Fibroblast of lung (primary cell): ENCODE data around the gene NUPR1. TPM values are rescaled to one million over a fixed set of nuclear protein-coding genes. Genes with fewer than 3 reads are reported as not detected.

Experiments
- DNase-seq, 2 donors: peaks; one replicate each; pipeline versions ENCODE4 v3.0.0 to v3.0.0-alpha.2; 2010; ENCODE audit warnings: low read depth in 2 of 2
- H2AFZ ChIP-seq: 2 replicates; pipeline ENCODE4 v1.5.1; 2012; ENCODE audit warnings: low read length, control low read depth, inconsistent platforms
- H3K27ac ChIP-seq: 2 replicates; pipeline ENCODE4 v1.5.1; 2011; ENCODE audit warnings: low read length, control low read depth; ENCODE audit not compliant: insufficient read depth
- H3K27me3 ChIP-seq: 2 replicates; pipeline ENCODE4 v1.5.1; 2011; ENCODE audit warnings: mild to moderate bottlenecking, low read length; ENCODE audit not compliant: control insufficient read depth, insufficient read depth
- H3K36me3 ChIP-seq: 2 replicates; pipeline ENCODE4 v1.5.1; 2011; ENCODE audit warnings: low read length; ENCODE audit not compliant: control insufficient read depth, insufficient read depth
- H3K4me1 ChIP-seq: 2 replicates; pipeline ENCODE4 v1.5.1; 2011; ENCODE audit warnings: low read length; ENCODE audit not compliant: control insufficient read depth, insufficient read depth; ENCODE audit errors: extremely low read depth
- H3K4me2 ChIP-seq: 2 replicates; pipeline ENCODE4 v1.5.1; 2011; ENCODE audit warnings: low read length, control low read depth; ENCODE audit not compliant: insufficient read depth; ENCODE audit errors: extremely low read depth
- H3K4me3 ChIP-seq, 4 experiments: fragments of 200-600 bp in 1 of 4; sonication (generic) in 1 of 4; replicated peaks in 1 of 4; 2 replicates each; pipeline ENCODE4 v1.5.1; 2011 to 2016; ENCODE audit warnings: low read length in 4 of 4, low read depth in 3 of 4, mild to moderate bottlenecking in 3 of 4, control low read depth in 2 of 4, inconsistent platforms in 1 of 4, mixed read lengths in 1 of 4; ENCODE audit not compliant: insufficient read depth in 1 of 4; ENCODE audit errors: control extremely low read depth in 1 of 4
- H3K79me2 ChIP-seq: 2 replicates; pipeline ENCODE4 v1.5.1; 2012; ENCODE audit warnings: mild to moderate bottlenecking, low read length, inconsistent platforms; ENCODE audit not compliant: control insufficient read depth, insufficient read depth
- H3K9ac ChIP-seq: 2 replicates; pipeline ENCODE4 v1.5.1; 2011; ENCODE audit warnings: mild to moderate bottlenecking, low read length, control low read depth; ENCODE audit not compliant: insufficient read depth
- H3K9me3 ChIP-seq: 2 replicates; pipeline ENCODE4 v1.5.1; 2012; ENCODE audit warnings: low read depth, low read length; ENCODE audit not compliant: control insufficient read depth, insufficient read depth
- H4K20me1 ChIP-seq: 2 replicates; pipeline ENCODE4 v1.5.1; 2011; ENCODE audit warnings: low read length; ENCODE audit not compliant: control insufficient read depth, insufficient read depth; ENCODE audit errors: extremely low read depth
- CTCF ChIP-seq, 2 donors: IDR thresholded peaks in 1 of 2; conservative IDR thresholded peaks in 1 of 2; 1 replicate in 1 of 2; 2 replicates in 1 of 2; pipeline ENCODE4 v1.5.1; 2011 to 2012; ENCODE audit warnings: low read length in 2 of 2, control low read depth in 1 of 2, inconsistent platforms in 1 of 2, low read depth in 1 of 2, mild to moderate bottlenecking in 1 of 2
- EZH2 ChIP-seq: IDR thresholded peaks from 2 replicates; pipeline ENCODE4 v1.5.1; 2012; ENCODE audit warnings: low read length, control low read depth, mild to moderate bottlenecking; ENCODE audit errors: missing control alignments
- polyA minus RNA-seq: library from RNA; depleted of rRNA, polyadenylated mRNA; stranded (reverse); fragments of >200 nt; gene quantifications from 2 replicates; pipeline ENCODE4 v1.2.3, GENCODE V29; 2011; ENCODE audit warnings: low replicate concordance
- polyA plus RNA-seq, 2 donors: library from polyadenylated mRNA; depleted of rRNA in 1 of 2; stranded (reverse) in 1 of 2; unstranded in 1 of 2; fragments of >200 nt; gene quantifications; 2 replicates each; pipeline ENCODE4 v1.2.1, GENCODE V29; 2011 to 2012; ENCODE audit warnings: missing spikeins in 1 of 2
- total RNA-seq: library from RNA; depleted of rRNA; stranded (reverse); fragments of >200 nt; gene quantifications from 2 replicates; pipeline ENCODE4 v1.2.1, GENCODE V29; 2014

The NUPR1 gene, protein sequence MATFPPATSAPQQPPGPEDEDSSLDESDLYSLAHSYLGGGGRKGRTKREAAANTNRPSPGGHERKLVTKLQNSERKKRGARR
- total RNA-seq (59.3 and 87.0 TPM in 2 replicates), polyA plus RNA-seq (22.2 and 38.0 TPM in 2 replicates), polyA minus RNA-seq (20.0 and 32.2 TPM in 2 replicates)
- polyA plus RNA-seq (2012) = 85.1 and 155 TPM in 2 replicates

- Histone ChIP-seq H3K4me1 (peaks cover 10% of the 10 kb centered on the region), H3K4me3 (peak within 1 kb of the TSS; percentile 81 to 89 (median 84)), H2AFZ (peak within 1 kb of the TSS; percentile 98), H3K36me3 (peaks cover 5% of the 10 kb centered on the region), H3K27me3 (no peaks in the 10 kb centered on the region), H4K20me1 (no peaks in the 10 kb centered on the region), H3K79me2 (peaks cover 13% of the 10 kb centered on the region), H3K4me2 (peak within 1 kb of the TSS; percentile 96), H3K9ac (peak within 1 kb of the TSS; percentile 78), H3K27ac (peak within 1 kb of the TSS; percentile 92), H3K9me3 (no peaks in the 10 kb centered on the region)
- peak; percentile 96 to 99 for DNase-seq
- TF ChIP-seq EZH2 = no peak
- TF ChIP-seq CTCF (conservative IDR thresholded peaks at IDR 0.05 in 1 of 2, IDR thresholded peaks at IDR 0.05 in 1 of 2; ENCODE audit: low read depth in 1 of 2, low read length in 2 of 2) = no peak
Measured at GRCh38 chr16:28538733-28539596, at the start of gene NUPR1. TSS of gene NUPR1 (minus strand) at chr16:28538974. CDS start at chr16:28538907, 67 bp downstream.

- Histone ChIP-seq H3K4me2 (no peak overlapping the region), H3K4me3 (no peak overlapping the region), H3K27me3 (no peaks in the 10 kb centered on the region), H3K79me2 (no peaks in the 10 kb centered on the region), H4K20me1 (no peaks in the 10 kb centered on the region), H3K36me3 (no peaks in the 10 kb centered on the region), H3K9me3 (no peaks in the 10 kb centered on the region), H3K4me1 (no peaks in the 10 kb centered on the region), H3K9ac (no peak overlapping the region), H3K27ac (no peak overlapping the region), H2AFZ (no peak overlapping the region)
- no peak for DNase-seq
- TF ChIP-seq EZH2 (no peak), CTCF (conservative IDR thresholded peaks at IDR 0.05 in 1 of 2, IDR thresholded peaks at IDR 0.05 in 1 of 2; ENCODE audit: low read depth in 1 of 2, low read length in 2 of 2) (no peak)
Measured at GRCh38 chr16:28587386-28587785, 48.6 kb upstream of the NUPR1 start.

DNA sequence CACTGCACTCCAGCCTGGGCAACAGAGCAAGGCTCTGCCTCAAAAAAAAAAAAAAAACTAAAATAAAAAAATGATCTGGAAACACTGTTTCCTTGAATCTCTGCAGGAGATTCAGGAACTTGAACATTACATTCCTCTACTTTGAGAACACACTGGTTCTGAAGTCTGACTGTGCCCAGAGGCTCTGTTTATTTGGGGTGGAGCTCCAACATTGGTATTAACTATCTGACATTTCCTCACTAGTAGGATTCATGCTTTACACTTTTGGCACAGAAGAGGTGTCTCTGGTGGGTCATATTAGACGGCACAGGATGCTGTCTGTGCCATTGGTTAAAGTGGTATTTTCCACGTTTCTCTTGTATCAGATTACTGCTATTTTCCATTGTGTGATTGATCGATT lies 47.7 kb upstream of the NUPR1 start:
- no peak overlapping the region for H2AFZ ChIP-seq
- no peaks in the 10 kb centered on the region for H3K36me3 ChIP-seq
- no peak overlapping the region for H3K9ac ChIP-seq
- no peaks in the 10 kb centered on the region for H3K9me3 ChIP-seq
- no peaks in the 10 kb centered on the region for H3K27me3 ChIP-seq
- TF ChIP-seq EZH2 (no peak), CTCF (conservative IDR thresholded peaks at IDR 0.05 in 1 of 2, IDR thresholded peaks at IDR 0.05 in 1 of 2; ENCODE audit: low read depth in 1 of 2, low read length in 2 of 2) (no peak)
- no peak overlapping the region for H3K4me3 ChIP-seq
- no peaks in the 10 kb centered on the region for H3K79me2 ChIP-seq
- no peak for DNase-seq
- no peak overlapping the region for H3K27ac ChIP-seq
- no peaks in the 10 kb centered on the region for H3K4me1 ChIP-seq
- no peak overlapping the region for H3K4me2 ChIP-seq
- no peaks in the 10 kb centered on the region for H4K20me1 ChIP-seq
